ENCODE measurements around the gene CCDC136. TPM values are rescaled to one million over a fixed set of nuclear protein-coding genes. Genes with fewer than 3 reads are reported as not detected.

Gene CCDC136
- total and polyA plus RNA-seq, 3 donors from 2014 or later: 265 to 564 (median 553) TPM

DNA sequence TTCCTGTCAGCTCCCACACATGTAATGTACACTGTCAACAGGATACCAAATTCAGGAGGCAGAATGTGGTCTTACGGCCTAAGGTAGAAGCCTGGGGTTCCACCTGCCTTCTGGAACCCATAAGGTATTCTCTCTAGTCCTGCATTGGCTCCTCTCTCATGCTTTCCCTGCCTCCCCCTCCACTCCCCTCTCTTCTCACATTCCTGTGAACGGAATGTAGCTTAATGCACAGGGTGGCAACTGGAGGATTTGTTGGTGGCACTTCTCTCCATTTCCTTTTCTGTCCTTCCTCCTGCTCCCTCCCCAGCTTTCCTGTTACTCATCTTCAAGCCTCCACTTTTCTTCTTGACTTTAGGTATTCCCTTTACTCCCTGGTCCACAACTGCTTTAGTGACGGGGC, 26.9 kb downstream of the CCDC136 start:
- no peak overlapping the region for H3K27ac ChIP-seq

DNA sequence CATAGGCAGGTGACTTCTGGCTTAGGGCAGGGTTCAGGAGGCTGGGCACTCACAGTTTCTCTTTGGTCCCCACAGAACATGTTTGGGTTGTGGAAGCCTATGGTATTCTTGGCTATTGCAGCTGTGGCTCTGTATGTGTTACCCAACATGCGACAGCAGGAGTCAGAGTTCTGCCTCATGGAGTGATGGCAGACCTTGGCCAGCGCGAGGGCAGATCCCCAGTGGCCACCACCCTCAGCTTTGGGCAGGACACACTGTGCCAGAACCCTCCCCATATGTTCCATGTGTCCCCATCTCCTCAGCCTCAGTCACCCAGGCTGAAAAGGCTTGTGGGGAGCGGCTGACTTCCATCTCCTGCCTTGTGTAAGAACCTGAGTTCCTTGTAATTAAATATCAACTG, 30.0 kb downstream of the CCDC136 start:
- TF ChIP-seq, protein P1, sequence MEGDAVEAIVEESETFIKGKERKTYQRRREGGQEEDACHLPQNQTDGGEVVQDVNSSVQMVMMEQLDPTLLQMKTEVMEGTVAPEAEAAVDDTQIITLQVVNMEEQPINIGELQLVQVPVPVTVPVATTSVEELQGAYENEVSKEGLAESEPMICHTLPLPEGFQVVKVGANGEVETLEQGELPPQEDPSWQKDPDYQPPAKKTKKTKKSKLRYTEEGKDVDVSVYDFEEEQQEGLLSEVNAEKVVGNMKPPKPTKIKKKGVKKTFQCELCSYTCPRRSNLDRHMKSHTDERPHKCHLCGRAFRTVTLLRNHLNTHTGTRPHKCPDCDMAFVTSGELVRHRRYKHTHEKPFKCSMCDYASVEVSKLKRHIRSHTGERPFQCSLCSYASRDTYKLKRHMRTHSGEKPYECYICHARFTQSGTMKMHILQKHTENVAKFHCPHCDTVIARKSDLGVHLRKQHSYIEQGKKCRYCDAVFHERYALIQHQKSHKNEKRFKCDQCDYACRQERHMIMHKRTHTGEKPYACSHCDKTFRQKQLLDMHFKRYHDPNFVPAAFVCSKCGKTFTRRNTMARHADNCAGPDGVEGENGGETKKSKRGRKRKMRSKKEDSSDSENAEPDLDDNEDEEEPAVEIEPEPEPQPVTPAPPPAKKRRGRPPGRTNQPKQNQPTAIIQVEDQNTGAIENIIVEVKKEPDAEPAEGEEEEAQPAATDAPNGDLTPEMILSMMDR (IDR thresholded peaks at IDR 0.05): no peak
- no peak for TF ChIP-seq POLR2A (IDR thresholded peaks at IDR 0.05)
- WGBS, 2 donors: 87% methylated on average over 4 of the region's 4 CpGs; no CpG with 5 or more reads in 1 of the 2 donors
- DNase-seq: no peak
- Histone ChIP-seq H3K4me3 (no peak overlapping the region), H3K27ac (no peak overlapping the region), H3K36me3 (ENCODE audit: low read depth, missing control alignments) (no peaks in the 10 kb centered on the region), H3K27me3 (no peaks in the 10 kb centered on the region), H3K4me1 (no peaks in the 10 kb centered on the region), H3K9me3 (no peaks in the 10 kb centered on the region)
- intact Hi-C loops (cut with DNase I; ENCODE audit: low total_unique reads): no loop called here

More for the DNA sequence above, 26.9 kb downstream of the CCDC136 start:
- Histone ChIP-seq H3K4me1 (no peaks in the 10 kb centered on the region), H3K4me3 (no peak overlapping the region), H3K36me3 (ENCODE audit: low read depth, missing control alignments) (no peaks in the 10 kb centered on the region), H3K27me3 (no peaks in the 10 kb centered on the region), H3K9me3 (no peaks in the 10 kb centered on the region)
- no peak for DNase-seq
- TF ChIP-seq POLR2A (IDR thresholded peaks at IDR 0.05): no peak
- TF ChIP-seq, protein P1 (IDR thresholded peaks at IDR 0.05): no peak
- intact Hi-C loops (cut with DNase I; ENCODE audit: low total_unique reads): no loop called here
- WGBS, 2 donors: 83% methylated on average over 3 of the region's 3 CpGs

DNA sequence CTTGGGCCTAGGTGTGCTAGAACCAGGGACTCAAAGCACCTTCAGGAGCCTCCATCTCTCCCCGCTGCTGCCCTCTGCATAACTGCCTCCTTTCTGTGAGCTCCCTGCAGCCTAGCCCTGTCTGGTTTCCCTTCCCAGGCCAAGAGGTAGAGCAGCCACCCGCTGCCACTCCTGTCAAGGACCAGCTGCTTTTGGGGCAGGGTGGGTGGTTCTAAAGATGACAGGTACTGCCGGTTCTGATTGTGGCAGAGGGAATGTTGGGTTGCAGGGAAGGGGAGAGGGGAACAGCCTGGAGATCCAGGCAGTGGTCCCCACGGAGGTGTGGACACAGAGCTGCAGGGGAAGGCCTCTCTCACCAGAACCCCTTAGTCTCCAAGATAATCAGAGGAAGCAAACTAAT, 34.7 kb downstream of the CCDC136 start:
- DNase-seq: no peak
- no peak overlapping the region for H3K4me3 ChIP-seq
- peaks cover 8% of the 10 kb centered on the region for H3K4me1 ChIP-seq
- TF ChIP-seq, protein P1 (IDR thresholded peaks at IDR 0.05): no peak
- TF ChIP-seq POLR2A (IDR thresholded peaks at IDR 0.05): no peak
- WGBS, 2 donors: 83 to 97% methylated on average over 4 of the region's 4 CpGs
- intact Hi-C loops (cut with DNase I; ENCODE audit: low total_unique reads): no loop called here
- H3K27me3 ChIP-seq: no peaks in the 10 kb centered on the region
- no peak overlapping the region for H3K27ac ChIP-seq
- H3K9me3 ChIP-seq: no peaks in the 10 kb centered on the region
- H3K36me3 ChIP-seq (ENCODE audit: low read depth, missing control alignments): no peaks in the 10 kb centered on the region

DNA sequence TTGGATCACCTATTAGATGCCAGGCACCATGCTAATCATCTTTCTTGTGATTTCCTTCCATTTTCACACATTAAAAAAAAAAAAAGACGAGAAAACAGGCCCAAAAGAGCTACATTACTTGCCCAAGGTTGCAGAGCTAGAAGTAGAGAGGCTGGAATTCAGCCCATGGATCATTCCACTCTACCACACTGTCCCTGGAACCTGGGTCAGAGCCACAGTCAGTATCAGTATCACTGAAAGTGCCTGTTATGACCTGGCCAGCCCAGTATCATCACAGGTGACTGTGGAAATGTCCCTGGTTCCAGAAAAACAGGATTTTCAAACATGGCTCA, 35.1 kb downstream of the CCDC136 start:
- H3K36me3 ChIP-seq (ENCODE audit: low read depth, missing control alignments): no peaks in the 10 kb centered on the region
- H3K9me3 ChIP-seq: no peaks in the 10 kb centered on the region
- no peak for TF ChIP-seq POLR2A (IDR thresholded peaks at IDR 0.05)
- H3K4me3 ChIP-seq: no peak overlapping the region
- WGBS, 2 donors: 75 to 88% methylated on average over 1 of the region's 1 CpG
- no peaks in the 10 kb centered on the region for H3K27me3 ChIP-seq
- DNase-seq: no peak
- H3K4me1 ChIP-seq: peaks cover 10% of the 10 kb centered on the region
- H3K27ac ChIP-seq: no peak overlapping the region
- intact Hi-C loops (cut with DNase I; ENCODE audit: low total_unique reads): no loop called here

DNA sequence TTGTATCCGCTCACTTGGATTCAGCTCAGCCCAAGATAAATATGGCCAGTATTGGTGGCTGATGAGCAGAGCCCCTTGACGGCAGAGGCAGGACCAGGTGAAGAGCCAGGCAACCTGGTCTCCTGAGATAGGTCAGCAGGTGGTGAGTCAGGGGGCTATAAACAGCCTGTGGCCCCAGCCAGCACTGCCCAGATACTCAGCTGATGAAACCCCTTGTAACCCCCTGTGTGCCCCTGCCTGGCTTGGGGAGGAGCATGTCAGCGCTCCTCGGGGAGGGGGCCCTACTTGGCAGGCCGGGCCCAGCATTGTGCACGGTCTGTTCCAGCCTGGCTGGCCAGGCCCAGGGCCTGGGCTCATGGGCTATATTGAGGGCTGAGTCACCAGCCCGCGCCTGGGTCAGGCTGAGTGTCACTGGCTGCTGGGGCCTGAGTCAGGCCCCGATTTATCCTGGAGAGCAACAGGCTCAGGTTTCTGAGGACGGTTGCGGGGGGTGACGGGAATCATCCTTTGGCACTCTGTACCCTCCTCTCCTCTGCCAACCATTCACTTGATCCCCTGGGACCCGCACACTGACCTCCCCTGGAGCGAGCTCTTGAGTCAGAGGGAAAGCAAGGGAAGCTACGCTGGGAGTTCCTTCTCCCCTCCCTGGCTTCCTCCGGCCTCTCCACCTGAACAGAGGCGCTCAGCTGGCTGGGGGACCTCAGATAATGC, 35.6 kb downstream of the CCDC136 start:
- TF ChIP-seq, protein P1 (IDR thresholded peaks at IDR 0.05): no peak
- no peak for TF ChIP-seq POLR2A (IDR thresholded peaks at IDR 0.05)
- Histone ChIP-seq H3K27ac (no peak overlapping the region), H3K9me3 (no peaks in the 10 kb centered on the region), H3K36me3 (ENCODE audit: low read depth, missing control alignments) (no peaks in the 10 kb centered on the region), H3K27me3 (no peaks in the 10 kb centered on the region), H3K4me3 (no peak overlapping the region), H3K4me1 (peaks cover 15% of the 10 kb centered on the region)
- 86 to 90% methylated on average over 8 to 17 of the region's 17 CpGs for WGBS, 2 donors
- no peak for DNase-seq
- intact Hi-C loops (cut with DNase I; ENCODE audit: low total_unique reads): no loop called here

Data from testis (tissue), 3 donors.